SK-N-SH treated with all-trans-retinoic acid at 6 μM for 48 hours (cell line): ENCODE measurements around the gene RNU7-1.

Experiments used
- PATZ1 ChIP-seq: fragments of 250-450 bp; sonication (Bioruptor Pico); IDR thresholded peaks from 2 replicates; pipeline ENCODE4 v1.8.0; 2020; ENCODE audit warnings: mild to moderate bottlenecking, moderate library complexity, borderline replicate concordance
- RARB ChIP-seq: fragments of 250-450 bp; sonication (Bioruptor Pico); IDR thresholded peaks from 2 replicates; pipeline ENCODE4 v1.8.0; 2021; ENCODE audit warnings: mild to moderate bottlenecking, moderate library complexity
- ZFP30 ChIP-seq: fragments of 450-650 bp; formaldehyde crosslinking; IDR thresholded peaks from 2 replicates; pipeline ENCODE4 v1.5.0; 2022; ENCODE audit warnings: mild to moderate bottlenecking, moderate library complexity

- TF ChIP-seq PATZ1 (CRISPR knock-in tag) = no peak
- TF ChIP-seq ZFP30 (CRISPR knock-in tag) = no peak
- TF ChIP-seq RARB (CRISPR knock-in tag) = no peak
Observed at GRCh38 chr12:6977653-6978052, 34.0 kb downstream of the RNU7-1 start.
